ENCODE measurements around the gene CCDC47. TPM values are rescaled to one million over a fixed set of nuclear protein-coding genes. Genes with fewer than 3 reads are reported as not detected.

Gene CCDC47
- total and polyA plus RNA-seq, 2 of the 13 experiments (the other 11 are each of a cell fraction or from before 2014, with no cell fraction given): 59.3 to 99.5 TPM

DNA sequence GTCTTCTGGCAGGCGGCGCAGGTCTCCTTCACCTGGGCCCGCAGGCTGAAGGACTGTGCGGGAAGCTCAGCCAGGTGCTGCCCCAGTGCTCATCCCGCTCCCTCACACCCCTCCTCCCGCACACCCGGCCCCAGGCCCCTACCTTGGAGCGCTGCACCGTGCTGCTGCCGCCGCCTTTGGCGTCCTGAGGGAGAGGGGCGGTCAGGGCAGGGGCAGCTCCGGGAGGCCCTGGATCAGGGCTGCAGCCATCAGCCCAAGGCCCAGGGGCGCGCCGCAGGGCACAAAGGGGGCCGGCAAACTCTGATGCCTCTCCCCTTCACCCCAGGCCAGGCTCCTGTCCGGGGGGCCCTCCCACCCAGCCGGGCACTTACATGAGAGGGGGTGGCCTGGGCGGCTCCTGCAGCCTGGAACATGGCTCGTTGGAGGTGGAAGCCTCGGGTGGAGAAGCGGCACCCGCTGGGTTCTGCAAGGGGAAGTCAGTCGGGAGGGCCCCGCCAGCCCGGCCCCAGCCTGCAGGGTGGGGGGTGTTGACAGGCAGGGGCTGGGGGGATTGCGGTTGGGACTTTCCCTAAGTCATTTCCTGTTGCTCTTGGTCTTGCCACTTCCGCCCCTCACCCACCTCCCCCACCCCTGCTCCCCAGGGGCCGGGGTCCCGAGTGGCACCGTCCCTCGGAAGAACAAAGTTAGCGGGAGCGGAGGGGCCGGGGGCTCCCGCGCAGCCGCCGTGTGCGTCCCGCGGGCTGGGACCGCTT, 74.3 kb downstream of the CCDC47 start (continued):
- TF ChIP-seq HNRNPK (IDR thresholded peaks at IDR 0.05; ENCODE audit: low read depth, low read length, poor library complexity, severe bottlenecking): peak; percentile 5
- no peak for TF ChIP-seq SMARCC2 (IDR thresholded peaks at IDR 0.05)
- peak; percentile 24 for TF ChIP-seq HNRNPLL (IDR thresholded peaks at IDR 0.05; ENCODE audit: low read depth, low read length, poor library complexity, severe bottlenecking)
- TF ChIP-seq, protein P1, sequence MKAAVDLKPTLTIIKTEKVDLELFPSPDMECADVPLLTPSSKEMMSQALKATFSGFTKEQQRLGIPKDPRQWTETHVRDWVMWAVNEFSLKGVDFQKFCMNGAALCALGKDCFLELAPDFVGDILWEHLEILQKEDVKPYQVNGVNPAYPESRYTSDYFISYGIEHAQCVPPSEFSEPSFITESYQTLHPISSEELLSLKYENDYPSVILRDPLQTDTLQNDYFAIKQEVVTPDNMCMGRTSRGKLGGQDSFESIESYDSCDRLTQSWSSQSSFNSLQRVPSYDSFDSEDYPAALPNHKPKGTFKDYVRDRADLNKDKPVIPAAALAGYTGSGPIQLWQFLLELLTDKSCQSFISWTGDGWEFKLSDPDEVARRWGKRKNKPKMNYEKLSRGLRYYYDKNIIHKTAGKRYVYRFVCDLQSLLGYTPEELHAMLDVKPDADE (CRISPR knock-in tag; IDR thresholded peaks at IDR 0.05): 0 out of 2 replicates have a peak, but pooled peaks have one; percentile 3
- TF ChIP-seq ZNF263 (CRISPR knock-in tag; IDR thresholded peaks at IDR 0.05): 0 out of 2 replicates have a peak, but pooled peaks have one; percentile 21
- TF ChIP-seq, protein P2, sequence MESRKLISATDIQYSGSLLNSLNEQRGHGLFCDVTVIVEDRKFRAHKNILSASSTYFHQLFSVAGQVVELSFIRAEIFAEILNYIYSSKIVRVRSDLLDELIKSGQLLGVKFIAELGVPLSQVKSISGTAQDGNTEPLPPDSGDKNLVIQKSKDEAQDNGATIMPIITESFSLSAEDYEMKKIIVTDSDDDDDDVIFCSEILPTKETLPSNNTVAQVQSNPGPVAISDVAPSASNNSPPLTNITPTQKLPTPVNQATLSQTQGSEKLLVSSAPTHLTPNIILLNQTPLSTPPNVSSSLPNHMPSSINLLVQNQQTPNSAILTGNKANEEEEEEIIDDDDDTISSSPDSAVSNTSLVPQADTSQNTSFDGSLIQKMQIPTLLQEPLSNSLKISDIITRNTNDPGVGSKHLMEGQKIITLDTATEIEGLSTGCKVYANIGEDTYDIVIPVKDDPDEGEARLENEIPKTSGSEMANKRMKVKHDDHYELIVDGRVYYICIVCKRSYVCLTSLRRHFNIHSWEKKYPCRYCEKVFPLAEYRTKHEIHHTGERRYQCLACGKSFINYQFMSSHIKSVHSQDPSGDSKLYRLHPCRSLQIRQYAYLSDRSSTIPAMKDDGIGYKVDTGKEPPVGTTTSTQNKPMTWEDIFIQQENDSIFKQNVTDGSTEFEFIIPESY (CRISPR knock-in tag; IDR thresholded peaks at IDR 0.05): peak; percentile 70
- no peak for TF ChIP-seq LBX2 (CRISPR knock-in tag; IDR thresholded peaks at IDR 0.05; ENCODE audit: borderline replicate concordance)
- 0 out of 2 replicates have a peak, but pooled peaks have one; percentile 27 for TF ChIP-seq GATAD2A (CRISPR knock-in tag; IDR thresholded peaks at IDR 0.05)
- TF ChIP-seq ZBTB38 (CRISPR knock-in tag; IDR thresholded peaks at IDR 0.05): peak; percentile 80; the same call in 1 of the 2 replicates
- TF ChIP-seq ETV5 (CRISPR knock-in tag; IDR thresholded peaks at IDR 0.05; ENCODE audit: borderline replicate concordance): peak; percentile 42; the same call in 1 of the 2 replicates
- TF ChIP-seq TEF (CRISPR knock-in tag; IDR thresholded peaks at IDR 0.05): no peak
- no peak for TF ChIP-seq REL (CRISPR knock-in tag; conservative IDR thresholded peaks at IDR 0.05)
- 0 out of 2 replicates have a peak, but pooled peaks have one; percentile 40 for TF ChIP-seq ZNF33B (CRISPR knock-in tag; IDR thresholded peaks at IDR 0.05)
- TF ChIP-seq SAP130 (CRISPR knock-in tag; IDR thresholded peaks at IDR 0.05; ENCODE audit: low read depth): peak; percentile 25; the same call in 1 of the 2 replicates
- no peak for TF ChIP-seq AGO1 (IDR thresholded peaks at IDR 0.05; ENCODE audit: low read depth, low read length, poor library complexity, severe bottlenecking)
- TF ChIP-seq PATZ1 (CRISPR knock-in tag; IDR thresholded peaks at IDR 0.05): peak; percentile 76
- TF ChIP-seq MAF1 (CRISPR knock-in tag; IDR thresholded peaks at IDR 0.05; ENCODE audit: borderline replicate concordance): no peak
- TF ChIP-seq HIVEP1 (CRISPR knock-in tag; IDR thresholded peaks at IDR 0.05): peak; percentile 56; the same call in 1 of the 2 replicates
- TF ChIP-seq ZNF777 (CRISPR knock-in tag; IDR thresholded peaks at IDR 0.05): peak; percentile 32
- TF ChIP-seq AGO2 (optimal IDR thresholded peaks at IDR 0.05; ENCODE audit: low read depth, low read length): peak; percentile 64
- TF ChIP-seq, protein P3, sequence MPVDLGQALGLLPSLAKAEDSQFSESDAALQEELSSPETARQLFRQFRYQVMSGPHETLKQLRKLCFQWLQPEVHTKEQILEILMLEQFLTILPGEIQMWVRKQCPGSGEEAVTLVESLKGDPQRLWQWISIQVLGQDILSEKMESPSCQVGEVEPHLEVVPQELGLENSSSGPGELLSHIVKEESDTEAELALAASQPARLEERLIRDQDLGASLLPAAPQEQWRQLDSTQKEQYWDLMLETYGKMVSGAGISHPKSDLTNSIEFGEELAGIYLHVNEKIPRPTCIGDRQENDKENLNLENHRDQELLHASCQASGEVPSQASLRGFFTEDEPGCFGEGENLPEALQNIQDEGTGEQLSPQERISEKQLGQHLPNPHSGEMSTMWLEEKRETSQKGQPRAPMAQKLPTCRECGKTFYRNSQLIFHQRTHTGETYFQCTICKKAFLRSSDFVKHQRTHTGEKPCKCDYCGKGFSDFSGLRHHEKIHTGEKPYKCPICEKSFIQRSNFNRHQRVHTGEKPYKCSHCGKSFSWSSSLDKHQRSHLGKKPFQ (CRISPR knock-in tag; IDR thresholded peaks at IDR 0.05; ENCODE audit: insufficient replicate concordance): no peak
